Gastroesophageal sphincter (tissue), 3 donors: ENCODE measurements around the gene SCFD2.

Source experiments
- CTCF ChIP-seq, 4 experiments: fragments of 200-600 bp in 2 of 4; fragments of 450-650 bp in 2 of 4; sonication (generic) in 1 of 4; IDR thresholded peaks; one replicate each; pipeline ENCODE4 v1.5.1; 2017 to 2019; ENCODE audit warnings: antibody characterized with exemption in 4 of 4, mild to moderate bottlenecking in 2 of 4, moderate library complexity in 2 of 4
- EP300 ChIP-seq: sonication (generic); formaldehyde crosslinking; IDR thresholded peaks from one replicate; pipeline ENCODE4 v1.6.1; 2017; ENCODE audit warnings: antibody characterized with exemption, mild to moderate bottlenecking
- POLR2A ChIP-seq, 2 donors: fragments of 450-650 bp; IDR thresholded peaks; one replicate each; pipeline ENCODE4 v1.6.1; 2017; ENCODE audit warnings: antibody characterized with exemption in 2 of 2, mild to moderate bottlenecking in 2 of 2, moderate library complexity in 1 of 2
- POLR2AphosphoS5 ChIP-seq: sonication (generic); formaldehyde crosslinking; IDR thresholded peaks from one replicate; pipeline ENCODE4 v1.6.1; 2017; ENCODE audit warnings: antibody characterized with exemption

GRCh38 chr4:53233114-53233795 lies 132.6 kb downstream of the SCFD2 start:
- TF ChIP-seq POLR2A (IDR thresholded peaks at IDR 0.05) (no peak), CTCF (IDR thresholded peaks at IDR 0.05) (no peak), POLR2AphosphoS5 (no peak), EP300 (no peak)
